HepG2 (cell line): ENCODE data around the gene PPP1R12B.

Source experiments
- EZH2 ChIP-seq: conservative IDR thresholded peaks from 2 replicates; pipeline ENCODE4 v1.6.1; 2012; ENCODE audit warnings: mild to moderate bottlenecking, low read depth, low read length, moderate library complexity
- LCORL ChIP-seq, 2 experiments: fragments of 450-650 bp in 1 of 2; sonication (generic) in 1 of 2; formaldehyde crosslinking in 1 of 2; IDR thresholded peaks; 2 replicates each; pipeline versions ENCODE4 v1.5.0 to v1.6.1; 2017 to 2020; ENCODE audit warnings: antibody characterized with exemption in 1 of 2, missing genetic modification reagents in 1 of 2
- TMF1 ChIP-seq: sonication (generic); formaldehyde crosslinking; IDR thresholded peaks from 2 replicates; pipeline ENCODE4 v1.8.1; 2022; ENCODE audit warnings: low read depth, missing genetic modification reagents

DNA sequence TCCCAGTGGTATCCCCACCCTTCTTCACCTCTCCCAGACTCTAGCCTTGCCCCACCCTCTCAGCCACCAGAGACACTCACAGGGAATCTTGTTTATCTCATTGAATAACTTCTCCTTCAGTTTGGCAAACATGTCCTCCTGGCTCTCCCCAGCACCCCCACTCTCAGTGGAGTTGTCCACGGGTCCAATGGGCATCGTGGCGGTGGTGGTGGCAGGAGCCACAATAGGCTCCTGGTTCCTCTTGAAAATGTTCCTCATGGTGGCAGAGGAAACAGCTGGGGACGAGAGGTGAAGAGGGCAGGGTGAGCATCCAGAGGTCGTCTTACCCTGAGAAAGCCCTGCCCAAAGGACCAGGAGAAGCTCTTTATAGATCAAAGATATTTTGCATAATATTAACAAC lies 257.0 kb downstream of the PPP1R12B start:
- TF ChIP-seq TMF1 (CRISPR knock-in tag) = no peak
- TF ChIP-seq LCORL (IDR thresholded peaks at IDR 0.05) = no peak
- TF ChIP-seq LCORL (CRISPR knock-in tag; IDR thresholded peaks at IDR 0.05) = no peak
- no peak for TF ChIP-seq EZH2
